WTC11 (cell line): ENCODE measurements around the gene CRTC3. TPM values are rescaled to one million over a fixed set of nuclear protein-coding genes. Genes with fewer than 3 reads are reported as not detected.

Experiments used
- ATAC-seq: fragments of 200-7000 bp; cut with Tn5 transposase; 2 replicates; pipeline ENCODE4 v1.10.0; 2021; ENCODE audit warnings: mild to moderate bottlenecking, moderate library complexity
- CTCF ChIA-PET: fragments of 300-600 bp; sonication (Branson Sonifier 250); formaldehyde crosslinking; loops from one replicate; lab custom pipeline; 2021; ENCODE audit warnings: antibody characterized with exemption; lab: Charles Lee
- POLR2A ChIA-PET: fragments of 350-600 bp; sonication (Branson Sonifier 250); formaldehyde crosslinking; loops from one replicate; lab custom pipeline; 2021; ENCODE audit warnings: antibody characterized with exemption; lab: Charles Lee
- DNase-seq: peaks from one replicate; pipeline ENCODE4 v3.0.0; 2021; ENCODE audit warnings: low spot score
- H3K27ac Mint-ChIP-seq: 2 replicates; pipeline ENCODE4 v1.8.0; 2021; ENCODE audit warnings: mixed read lengths
- H3K27me3 Mint-ChIP-seq: 2 replicates; pipeline ENCODE4 v1.8.0; 2021; ENCODE audit warnings: low read depth, mild to moderate bottlenecking, moderate library complexity, mixed read lengths
- H3K36me3 Mint-ChIP-seq: 2 replicates; pipeline ENCODE4 v1.8.0; 2021; ENCODE audit warnings: mixed read lengths
- H3K4me1 Mint-ChIP-seq: 2 replicates; pipeline ENCODE4 v1.8.0; 2022; ENCODE audit warnings: mixed read lengths
- H3K4me3 Mint-ChIP-seq: 2 replicates; pipeline ENCODE4 v1.8.0; 2021; ENCODE audit warnings: mild to moderate bottlenecking, moderate library complexity, mixed read lengths
- H3K9me3 Mint-ChIP-seq: 2 replicates; pipeline ENCODE4 v1.8.0; 2021; ENCODE audit warnings: mixed read lengths
- CBFB ChIP-seq: sonication (generic); formaldehyde crosslinking; IDR thresholded peaks from 2 replicates; pipeline ENCODE4 v1.8.1; 2022; ENCODE audit warnings: mild to moderate bottlenecking, low read depth, missing genetic modification reagents
- CREB1 ChIP-seq: sonication (generic); formaldehyde crosslinking; IDR thresholded peaks from 2 replicates; pipeline ENCODE4 v1.8.0; 2023; ENCODE audit warnings: mild to moderate bottlenecking, missing genetic modification reagents
- CREM ChIP-seq: sonication (generic); formaldehyde crosslinking; IDR thresholded peaks from 2 replicates; pipeline ENCODE4 v1.8.1; 2022; ENCODE audit warnings: mild to moderate bottlenecking, missing genetic modification reagents, moderate library complexity
- EMX1 ChIP-seq: fragments of 250-450 bp; sonication (Bioruptor Pico); IDR thresholded peaks from 2 replicates; pipeline ENCODE4 v1.8.0; 2021; ENCODE audit warnings: mild to moderate bottlenecking
- FOXJ3 ChIP-seq: sonication (generic); formaldehyde crosslinking; IDR thresholded peaks from 2 replicates; pipeline ENCODE4 v1.9.0; 2021; ENCODE audit warnings: missing genetic modification reagents, mild to moderate bottlenecking, borderline replicate concordance
- KAT7 ChIP-seq: sonication (generic); formaldehyde crosslinking; IDR thresholded peaks from 2 replicates; pipeline ENCODE4 v1.8.1; 2023; ENCODE audit warnings: missing genetic modification reagents, mild to moderate bottlenecking, borderline replicate concordance
- MYBL2 ChIP-seq: sonication (generic); formaldehyde crosslinking; IDR thresholded peaks from 2 replicates; pipeline ENCODE4 v1.8.1; 2023; ENCODE audit warnings: mild to moderate bottlenecking, moderate library complexity, missing genetic modification reagents
- NFE2L1 ChIP-seq: sonication (generic); formaldehyde crosslinking; IDR thresholded peaks from 2 replicates; pipeline ENCODE4 v1.8.1; 2023; ENCODE audit warnings: missing genetic modification reagents
- PRRX2 ChIP-seq: fragments of 250-450 bp; sonication (Bioruptor Pico); IDR thresholded peaks from 2 replicates; pipeline ENCODE4 v1.8.0; 2021; ENCODE audit warnings: mild to moderate bottlenecking
- RORB ChIP-seq: fragments of 250-450 bp; sonication (Bioruptor Pico); IDR thresholded peaks from 2 replicates; pipeline ENCODE4 v1.9.0; 2021; ENCODE audit warnings: mild to moderate bottlenecking
- SP1 ChIP-seq: sonication (generic); formaldehyde crosslinking; conservative IDR thresholded peaks from 2 replicates; pipeline ENCODE4 v1.8.1; 2022; ENCODE audit warnings: missing genetic modification reagents
- TEAD1 ChIP-seq: sonication (generic); formaldehyde crosslinking; IDR thresholded peaks from 2 replicates; pipeline ENCODE4 v1.8.0; 2022; ENCODE audit warnings: mild to moderate bottlenecking, missing genetic modification reagents
- ZNF219 ChIP-seq: sonication (generic); formaldehyde crosslinking; IDR thresholded peaks from 2 replicates; pipeline ENCODE4 v1.8.0; 2023; ENCODE audit warnings: missing genetic modification reagents, mild to moderate bottlenecking, borderline replicate concordance
- ZNF317 ChIP-seq: sonication (generic); formaldehyde crosslinking; IDR thresholded peaks from 2 replicates; pipeline ENCODE4 v1.8.1; 2023; ENCODE audit warnings: low read depth, mild to moderate bottlenecking, moderate library complexity, missing genetic modification reagents, borderline replicate concordance
- ZNF396 ChIP-seq: fragments of 250-450 bp; sonication (Bioruptor Pico); IDR thresholded peaks from 2 replicates; pipeline ENCODE4 v1.8.0; 2021; ENCODE audit warnings: mild to moderate bottlenecking, moderate library complexity, borderline replicate concordance
- ZNF423 ChIP-seq: fragments of 250-450 bp; sonication (Bioruptor Pico); IDR thresholded peaks from 2 replicates; pipeline ENCODE4 v2.1.2; 2022; ENCODE audit warnings: mild to moderate bottlenecking, moderate library complexity
- ZNF671 ChIP-seq: fragments of 250-450 bp; sonication (Bioruptor Pico); IDR thresholded peaks from 2 replicates; pipeline ENCODE4 v1.8.0; 2021; ENCODE audit warnings: mild to moderate bottlenecking
- total RNA-seq: library from RNA; stranded (reverse); gene quantifications from 3 replicates; pipeline ENCODE4 v1.2.3, GENCODE V29; 2021
- TF ChIP-seq, protein P1 (sequence below): fragments of 200-600 bp; IDR thresholded peaks from 2 replicates; pipeline ENCODE4 v1.8.0; 2022; ENCODE audit warnings: antibody characterized with exemption
- TF ChIP-seq, protein P2 (sequence below): sonication (generic); formaldehyde crosslinking; conservative IDR thresholded peaks from 2 replicates; pipeline ENCODE4 v1.8.1; 2023; ENCODE audit warnings: mild to moderate bottlenecking, low read depth, missing genetic modification reagents, moderate library complexity
- TF ChIP-seq, protein P3 (sequence below): fragments of 250-450 bp; sonication (Bioruptor Pico); conservative IDR thresholded peaks from 2 replicates; pipeline ENCODE4 v1.9.0; 2021; ENCODE audit warnings: mild to moderate bottlenecking

Gene CRTC3
- total RNA-seq, 1 experiment from 2014 or later: 8.4 TPM

DNA sequence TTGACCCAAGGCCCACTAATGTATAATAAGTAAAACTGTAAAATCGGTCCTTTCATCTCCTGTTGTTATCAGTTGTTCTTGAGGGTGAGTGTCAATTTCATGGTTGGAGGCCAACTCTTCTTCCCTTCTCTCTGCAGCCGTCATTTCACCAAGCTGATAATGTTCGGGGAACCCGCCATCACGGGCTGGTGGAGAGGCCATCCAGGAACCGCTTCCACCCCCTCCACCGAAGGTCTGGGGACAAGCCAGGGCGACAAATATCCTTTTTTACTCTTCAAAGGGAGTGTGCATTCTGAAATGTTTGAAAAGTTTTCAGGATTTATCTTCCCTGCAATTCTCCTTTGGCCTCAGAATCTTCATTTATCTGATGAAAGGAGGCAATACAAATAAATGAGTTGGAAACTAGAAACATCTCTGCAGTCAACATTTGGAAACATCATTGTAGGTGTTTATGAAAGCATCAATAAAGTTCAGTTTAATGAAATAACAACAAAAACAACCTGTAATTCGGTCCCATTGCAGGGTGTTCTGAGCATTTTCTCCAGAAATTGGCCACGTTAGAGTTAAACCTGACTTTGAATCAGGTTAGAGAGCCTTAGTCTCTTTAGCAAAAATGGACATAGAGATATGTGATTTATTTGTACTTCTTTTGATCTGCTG, 63.9 kb downstream of the CRTC3 start:
- no peak for TF ChIP-seq ZNF423 (CRISPR knock-in tag)
- no peak for TF ChIP-seq ZNF396 (CRISPR knock-in tag)
- TF ChIP-seq CREM (CRISPR knock-in tag): no peak
- TF ChIP-seq TEAD1 (CRISPR knock-in tag): no peak
- TF ChIP-seq EMX1 (CRISPR knock-in tag): no peak
- no peak for TF ChIP-seq SP1 (CRISPR knock-in tag)
- TF ChIP-seq CREB1 (CRISPR knock-in tag): no peak
- no peak for TF ChIP-seq FOXJ3 (CRISPR knock-in tag)
- no peak for TF ChIP-seq ZNF219 (CRISPR knock-in tag)
- TF ChIP-seq, protein P1, sequence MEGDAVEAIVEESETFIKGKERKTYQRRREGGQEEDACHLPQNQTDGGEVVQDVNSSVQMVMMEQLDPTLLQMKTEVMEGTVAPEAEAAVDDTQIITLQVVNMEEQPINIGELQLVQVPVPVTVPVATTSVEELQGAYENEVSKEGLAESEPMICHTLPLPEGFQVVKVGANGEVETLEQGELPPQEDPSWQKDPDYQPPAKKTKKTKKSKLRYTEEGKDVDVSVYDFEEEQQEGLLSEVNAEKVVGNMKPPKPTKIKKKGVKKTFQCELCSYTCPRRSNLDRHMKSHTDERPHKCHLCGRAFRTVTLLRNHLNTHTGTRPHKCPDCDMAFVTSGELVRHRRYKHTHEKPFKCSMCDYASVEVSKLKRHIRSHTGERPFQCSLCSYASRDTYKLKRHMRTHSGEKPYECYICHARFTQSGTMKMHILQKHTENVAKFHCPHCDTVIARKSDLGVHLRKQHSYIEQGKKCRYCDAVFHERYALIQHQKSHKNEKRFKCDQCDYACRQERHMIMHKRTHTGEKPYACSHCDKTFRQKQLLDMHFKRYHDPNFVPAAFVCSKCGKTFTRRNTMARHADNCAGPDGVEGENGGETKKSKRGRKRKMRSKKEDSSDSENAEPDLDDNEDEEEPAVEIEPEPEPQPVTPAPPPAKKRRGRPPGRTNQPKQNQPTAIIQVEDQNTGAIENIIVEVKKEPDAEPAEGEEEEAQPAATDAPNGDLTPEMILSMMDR: no peak
- TF ChIP-seq, protein P2, sequence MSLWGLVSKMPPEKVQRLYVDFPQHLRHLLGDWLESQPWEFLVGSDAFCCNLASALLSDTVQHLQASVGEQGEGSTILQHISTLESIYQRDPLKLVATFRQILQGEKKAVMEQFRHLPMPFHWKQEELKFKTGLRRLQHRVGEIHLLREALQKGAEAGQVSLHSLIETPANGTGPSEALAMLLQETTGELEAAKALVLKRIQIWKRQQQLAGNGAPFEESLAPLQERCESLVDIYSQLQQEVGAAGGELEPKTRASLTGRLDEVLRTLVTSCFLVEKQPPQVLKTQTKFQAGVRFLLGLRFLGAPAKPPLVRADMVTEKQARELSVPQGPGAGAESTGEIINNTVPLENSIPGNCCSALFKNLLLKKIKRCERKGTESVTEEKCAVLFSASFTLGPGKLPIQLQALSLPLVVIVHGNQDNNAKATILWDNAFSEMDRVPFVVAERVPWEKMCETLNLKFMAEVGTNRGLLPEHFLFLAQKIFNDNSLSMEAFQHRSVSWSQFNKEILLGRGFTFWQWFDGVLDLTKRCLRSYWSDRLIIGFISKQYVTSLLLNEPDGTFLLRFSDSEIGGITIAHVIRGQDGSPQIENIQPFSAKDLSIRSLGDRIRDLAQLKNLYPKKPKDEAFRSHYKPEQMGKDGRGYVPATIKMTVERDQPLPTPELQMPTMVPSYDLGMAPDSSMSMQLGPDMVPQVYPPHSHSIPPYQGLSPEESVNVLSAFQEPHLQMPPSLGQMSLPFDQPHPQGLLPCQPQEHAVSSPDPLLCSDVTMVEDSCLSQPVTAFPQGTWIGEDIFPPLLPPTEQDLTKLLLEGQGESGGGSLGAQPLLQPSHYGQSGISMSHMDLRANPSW (CRISPR knock-in tag): no peak
- TF ChIP-seq, protein P3, sequence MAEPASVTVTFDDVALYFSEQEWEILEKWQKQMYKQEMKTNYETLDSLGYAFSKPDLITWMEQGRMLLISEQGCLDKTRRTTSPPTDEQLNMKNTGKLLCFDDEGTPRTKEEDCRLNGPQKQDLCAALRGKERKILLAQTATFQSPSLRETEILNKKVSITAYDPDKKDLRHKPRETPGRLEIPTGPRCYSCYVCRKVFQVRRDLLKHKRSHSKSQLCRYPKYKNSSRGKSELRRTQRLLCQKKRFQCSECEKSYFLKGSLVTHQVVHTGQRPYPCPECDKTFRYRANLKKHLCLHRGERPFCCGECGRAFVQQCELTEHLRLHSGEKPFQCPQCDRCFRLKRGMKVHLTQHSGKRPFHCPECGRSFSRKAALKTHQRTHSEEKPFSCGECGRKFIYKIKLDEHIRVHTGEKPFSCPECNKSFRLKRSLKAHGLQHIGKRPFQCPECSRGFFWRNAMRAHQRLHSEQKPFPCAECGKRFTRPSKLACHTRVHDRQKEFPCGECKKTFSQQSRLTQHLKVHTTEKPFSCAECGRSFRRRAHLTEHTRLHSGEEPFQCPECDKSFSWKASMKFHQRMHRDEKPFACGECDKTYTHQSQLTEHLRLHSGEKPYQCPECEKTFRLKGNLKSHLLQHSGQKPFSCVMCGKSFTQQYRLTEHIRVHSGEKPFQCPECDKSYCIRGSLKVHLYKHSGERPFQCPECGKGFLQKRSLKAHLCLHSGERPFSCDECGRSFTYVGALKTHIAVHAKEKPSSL (CRISPR knock-in tag): no peak
- TF ChIP-seq MYBL2 (CRISPR knock-in tag): no peak
- TF ChIP-seq, all 79 proteins: peak for 0
- ChIA-PET CTCF (interaction anchor here (0.8 to 1.1 kb wide), 5 partner anchors 8 to 292 kb away, joined by 3 to 4 read pairs (median 3); no protein-coding TSS in a partner anchor), POLR2A (no interaction called here)
- H3K4me3 Mint-ChIP-seq: no peak overlapping the region
- DNase-seq (no peak), ATAC-seq (no peak)
- H3K9me3 Mint-ChIP-seq: no peaks in the 10 kb centered on the region
- H3K36me3 Mint-ChIP-seq: no peaks in the 10 kb centered on the region
- H3K27ac Mint-ChIP-seq: no peak overlapping the region
- no peaks in the 10 kb centered on the region for H3K27me3 Mint-ChIP-seq
- H3K4me1 Mint-ChIP-seq: peaks cover 21% of the 10 kb centered on the region

DNA sequence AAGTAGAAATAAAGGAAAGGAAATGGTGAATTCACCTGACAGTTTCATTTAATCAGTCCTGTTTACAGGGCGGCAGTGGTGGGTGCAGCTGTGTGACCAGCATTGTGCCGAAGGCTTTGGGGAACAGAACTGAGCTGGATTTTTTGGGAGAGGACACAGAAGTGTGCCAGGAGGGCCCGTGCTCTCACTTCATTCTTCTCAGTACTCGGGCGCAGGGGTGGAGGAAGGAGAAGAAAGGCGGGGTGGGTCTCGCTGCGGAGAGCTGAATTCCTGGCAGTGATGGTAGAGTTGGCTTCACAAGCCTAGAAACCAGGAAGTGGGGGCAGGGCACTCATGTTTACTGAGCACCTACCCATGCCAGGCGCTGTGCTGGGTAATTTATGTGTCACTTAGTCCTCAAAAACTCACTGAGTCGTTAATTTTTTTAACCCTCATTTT, 64.6 kb downstream of the CRTC3 start:
- Mint-ChIP-seq H3K27me3 (no peaks in the 10 kb centered on the region), H3K9me3 (no peaks in the 10 kb centered on the region), H3K4me3 (no peak overlapping the region), H3K36me3 (no peaks in the 10 kb centered on the region), H3K4me1 (peaks cover 21% of the 10 kb centered on the region), H3K27ac (no peak overlapping the region)
- ChIA-PET CTCF (interaction anchor here (0.8 to 1.1 kb wide), 5 partner anchors 9 to 293 kb away, joined by 3 to 4 read pairs (median 3); no protein-coding TSS in a partner anchor), POLR2A (no interaction called here)
- TF ChIP-seq KAT7 (CRISPR knock-in tag) (no peak), ZNF317 (CRISPR knock-in tag) (no peak), ZNF671 (no peak), NFE2L1 (CRISPR knock-in tag) (no peak), RORB (CRISPR knock-in tag) (no peak), PRRX2 (CRISPR knock-in tag) (no peak), CBFB (CRISPR knock-in tag) (no peak)
- TF ChIP-seq, protein P1: no peak
- ATAC-seq: peak; percentile 50
- DNase-seq: no peak
